Small intestine (tissue), 7 donors: ENCODE results near the gene BMP8B. TPM values are rescaled to one million over a fixed set of nuclear protein-coding genes. Genes with fewer than 3 reads are reported as not detected.
"Not testable (repeated sequence)": the region's sequence is repeated elsewhere in the genome, so short reads cannot be mapped to it uniquely, and the experiment has no call there.

ENCODE experiments used
- DNase-seq, 2 donors: peaks; one replicate each; pipeline versions ENCODE4 v3.0.0 to v3.0.0-alpha.2; 2013
- FAIRE-seq: peaks from 2 replicates; lab custom pipeline; 2012; peaks lifted over from hg19 to GRCh38; lab: Jason Lieb, UNC
- H3K27ac ChIP-seq, 3 donors: one replicate each; pipeline ENCODE4 v1.5.1; 2013; ENCODE audit warnings: low read length in 2 of 3, mild to moderate bottlenecking in 2 of 3, control low read depth in 1 of 3, inconsistent platforms in 1 of 3, low read depth in 1 of 3, moderate library complexity in 1 of 3
- H3K27me3 ChIP-seq, 3 donors: one replicate each; pipeline ENCODE4 v1.6.1; 2013; ENCODE audit warnings: low read length in 3 of 3, inconsistent platforms in 1 of 3; ENCODE audit not compliant: control insufficient read depth in 3 of 3, insufficient read depth in 3 of 3
- H3K36me3 ChIP-seq, 3 donors: one replicate each; pipeline ENCODE4 v1.6.1; 2013; ENCODE audit warnings: low read length in 3 of 3, inconsistent platforms in 1 of 3, low read depth in 1 of 3, mild to moderate bottlenecking in 1 of 3, moderate library complexity in 1 of 3; ENCODE audit not compliant: control insufficient read depth in 3 of 3, insufficient read depth in 2 of 3
- H3K4me1 ChIP-seq, 3 donors: one replicate each; pipeline ENCODE4 v1.6.1; 2013; ENCODE audit warnings: low read length in 2 of 3, inconsistent platforms in 1 of 3, low read depth in 1 of 3, mild to moderate bottlenecking in 1 of 3, moderate library complexity in 1 of 3; ENCODE audit not compliant: control insufficient read depth in 3 of 3, insufficient read depth in 2 of 3
- H3K4me3 ChIP-seq, 3 donors: one replicate each; pipeline ENCODE4 v1.5.1; 2013; ENCODE audit warnings: low read length in 3 of 3, control low read depth in 1 of 3, inconsistent platforms in 1 of 3, low read depth in 1 of 3, mild to moderate bottlenecking in 1 of 3, moderate library complexity in 1 of 3
- H3K9me3 ChIP-seq, 2 donors: one replicate each; pipeline ENCODE4 v1.6.1; 2013; ENCODE audit warnings: low read depth in 1 of 2, low read length in 1 of 2; ENCODE audit not compliant: control insufficient read depth in 2 of 2, insufficient read depth in 1 of 2
- WGBS, 3 donors: extraction: QIAGEN DNeasy Blood & Tissue Kit; methylation state at CpG; one replicate each; pipeline ENCODE4 v1.1.7; 2013; 5-methylcytosine and 5-hydroxymethylcytosine counted together
- polyA plus RNA-seq, 4 donors: library from polyadenylated mRNA; stranded (reverse) in 3 of 4; unstranded in 1 of 4; fragments of 200-250 nt in 3 of 4; fragments of 120-200 nt in 1 of 4; gene quantifications; one replicate each; pipeline versions ENCODE4 v1.2.1 to v1.2.3, GENCODE V29; 2013
- donor health status: healthy with polysubstance abuse.
- donor health status: control.
- donor health status: control.
- donor health status: Bipolar disorder and iron deficiency.
- donor health status: healthy.

BMP8B gene
- polyA plus RNA-seq, 4 donors = 1.0 to 13.8 (median 7.6) TPM

DNA sequence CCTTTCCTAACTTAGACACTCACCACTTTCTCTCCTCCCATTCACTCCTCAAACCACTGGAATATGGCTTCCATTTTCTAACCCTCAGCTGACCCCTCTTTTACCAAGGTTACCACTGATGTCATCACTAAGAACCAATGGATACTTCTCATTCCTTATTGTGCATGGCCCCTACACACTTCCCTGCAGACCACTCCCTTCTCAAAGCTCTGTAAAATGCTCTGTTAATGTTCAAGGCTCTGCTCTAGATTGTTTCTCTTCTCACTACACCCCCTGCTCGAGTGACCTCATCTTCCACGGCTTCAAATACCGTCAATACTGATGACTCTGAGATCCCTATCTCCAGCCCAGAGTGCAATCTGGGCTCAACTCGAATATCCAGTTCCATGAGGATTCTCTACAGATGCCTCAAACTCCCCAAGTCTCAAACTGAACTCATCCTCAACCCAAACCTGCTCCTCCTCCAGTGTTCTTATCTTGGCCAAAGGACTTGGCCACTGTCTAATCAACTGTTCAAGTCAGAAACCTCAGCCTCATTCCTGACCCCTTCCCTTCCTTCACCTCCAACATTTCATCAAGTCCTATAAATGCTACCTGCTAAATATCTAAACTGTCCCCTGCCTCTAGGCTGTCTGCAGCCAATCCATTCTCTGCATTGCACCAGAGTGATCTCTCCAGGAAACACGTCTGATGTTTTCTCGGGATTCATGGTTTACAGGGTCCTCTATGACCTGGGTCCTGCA lies 41.3 kb upstream of the BMP8B start:
- Histone ChIP-seq H3K36me3 (no peaks in the 10 kb centered on the region), H3K9me3 (no peaks in the 10 kb centered on the region), H3K4me1 (peaks cover 2 to 26% (median 2%) of the 10 kb centered on the region in 3 donors), H3K27ac (no peak overlapping the region), H3K27me3 (peaks cover 0 to 4% (median 0%) of the 10 kb centered on the region in 3 donors), H3K4me3 (no peak overlapping the region)
- DNase-seq = no peak
- no peak for FAIRE-seq
- 48 to 57% (median 52%) methylated on average over 6 of the region's 6 CpGs for WGBS, 3 donors

DNA sequence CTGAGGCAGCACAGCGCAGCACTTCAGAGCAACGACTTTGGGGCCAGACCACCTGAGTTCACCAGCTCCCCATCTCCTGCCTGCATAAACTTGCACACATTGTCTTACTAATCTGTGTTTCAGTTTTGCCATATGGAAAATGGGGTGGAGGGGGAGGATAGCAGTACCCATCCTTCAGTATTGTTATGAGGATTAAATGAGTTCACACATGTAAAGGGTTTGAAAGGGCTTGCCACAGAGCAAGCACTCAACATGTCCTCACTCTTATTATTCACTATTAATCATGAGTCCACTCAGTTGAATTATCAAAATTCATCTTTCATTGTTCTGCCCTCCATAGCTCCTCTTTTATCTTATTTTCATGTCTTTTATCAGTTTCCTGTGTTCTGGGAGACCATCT lies 40.1 kb upstream of the BMP8B start:
- WGBS, 3 donors = 82 to 92% (median 86%) methylated on average over 2 of the region's 2 CpGs
- Histone ChIP-seq H3K36me3 (no peaks in the 10 kb centered on the region), H3K9me3 (peaks cover 0 to 3% of the 10 kb centered on the region in 2 donors), H3K4me3 (no peak overlapping the region), H3K4me1 (peaks cover 2 to 30% (median 2%) of the 10 kb centered on the region in 3 donors), H3K27ac (no peak overlapping the region), H3K27me3 (peaks cover 0 to 4% (median 0%) of the 10 kb centered on the region in 3 donors)
- DNase-seq (no peak), FAIRE-seq (no peak)

GRCh38 chr1:39828255-39828654 lies 39.6 kb upstream of the BMP8B start:
- not testable (repeated sequence) for FAIRE-seq, H3K9me3 ChIP-seq, DNase-seq, H3K27ac ChIP-seq, H3K36me3 ChIP-seq, H3K27me3 ChIP-seq, H3K4me3 ChIP-seq
- H3K4me1 ChIP-seq = peaks cover 2 to 30% (median 2%) of the 10 kb centered on the region in 3 donors
- 83 to 91% (median 89%) methylated on average over 6 of the region's 6 CpGs for WGBS, 3 donors

- Histone ChIP-seq H3K36me3 (no peaks in the 10 kb centered on the region), H3K4me1 (peaks cover 2 to 30% (median 2%) of the 10 kb centered on the region in 3 donors), H3K27me3 (peaks cover 0 to 4% (median 0%) of the 10 kb centered on the region in 3 donors), H3K4me3 (no peak overlapping the region), H3K9me3 (peaks cover 0 to 3% of the 10 kb centered on the region in 2 donors), H3K27ac (peak overlapping the region in 2 of 3 donors; percentile 29 to 36)
- WGBS, 3 donors = 22 to 57% (median 45%) methylated on average over 7 of the region's 7 CpGs
- no peak for FAIRE-seq
- DNase-seq = peak; percentile 37 to 43
These were observed 38.5 kb upstream of the BMP8B start for GRCh38 chr1:39827201-39827600.

DNA sequence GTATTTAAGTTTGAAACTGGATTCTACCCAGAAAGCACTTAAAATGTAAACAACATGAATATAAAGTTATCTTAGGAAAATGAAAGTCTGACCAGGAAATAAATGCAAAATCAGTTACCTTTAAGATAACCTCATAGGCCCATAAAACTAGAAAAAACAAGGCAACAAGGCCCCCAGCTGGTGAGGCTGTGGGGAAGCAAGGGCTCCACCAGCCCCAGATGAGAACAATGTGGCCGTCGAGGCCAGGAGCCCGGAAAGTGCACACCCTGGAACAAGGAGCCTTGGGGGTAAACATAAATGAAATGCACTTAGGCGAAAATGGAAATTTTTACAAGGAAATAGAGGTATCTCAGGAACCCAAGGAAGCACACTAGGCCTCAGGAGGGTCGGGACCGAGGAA lies 37.9 kb upstream of the BMP8B start:
- H3K27ac ChIP-seq = peak overlapping the region in 2 of 3 donors; percentile 29 to 36
- DNase-seq (peak; percentile 41 to 42), FAIRE-seq (no peak)
- H3K4me3 ChIP-seq = no peak overlapping the region
- peaks cover 2 to 30% (median 2%) of the 10 kb centered on the region in 3 donors for H3K4me1 ChIP-seq
- H3K36me3 ChIP-seq = no peaks in the 10 kb centered on the region
- peaks cover 0 to 3% of the 10 kb centered on the region in 2 donors for H3K9me3 ChIP-seq
- WGBS, 3 donors = 22 to 49% (median 39%) methylated on average over 6 of the region's 6 CpGs
- H3K27me3 ChIP-seq = peaks cover 0 to 4% (median 0%) of the 10 kb centered on the region in 3 donors

DNA sequence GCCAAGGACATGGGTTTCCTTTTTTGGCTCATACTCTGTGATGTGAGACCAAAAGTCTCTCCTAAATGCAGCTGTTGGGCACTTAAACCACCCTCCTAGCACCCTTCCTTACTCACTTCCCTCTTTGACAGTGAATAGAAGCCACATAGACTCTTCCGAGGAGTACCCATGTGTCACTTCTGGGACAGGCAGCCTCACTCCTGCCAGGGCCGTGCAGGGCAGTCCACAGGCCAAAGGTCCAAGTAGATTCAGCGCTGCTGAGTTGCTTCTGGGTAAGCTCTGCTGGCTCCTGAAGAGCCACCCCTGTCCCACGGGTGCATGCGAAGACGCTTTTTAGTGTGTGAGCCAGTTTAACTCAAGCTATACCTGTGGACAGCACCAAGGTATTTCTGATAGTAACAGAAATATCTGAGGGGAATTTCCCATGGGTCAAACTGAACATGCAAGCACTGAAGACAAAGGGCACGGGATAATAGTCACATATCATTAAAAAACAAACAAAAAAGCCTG lies 36.8 kb upstream of the BMP8B start:
- FAIRE-seq = no peak
- Histone ChIP-seq H3K4me3 (no peak overlapping the region), H3K4me1 (peaks cover 2 to 30% (median 2%) of the 10 kb centered on the region in 3 donors), H3K27ac (peak overlapping the region; percentile 23 to 63 (median 56)), H3K9me3 (peaks cover 0 to 3% of the 10 kb centered on the region in 2 donors), H3K36me3 (no peaks in the 10 kb centered on the region), H3K27me3 (peaks cover 0 to 4% (median 0%) of the 10 kb centered on the region in 3 donors)
- 8 to 58% (median 22%) methylated on average over 7 of the region's 7 CpGs for WGBS, 3 donors
- DNase-seq = peak; percentile 76 to 92

- peaks cover 2 to 30% (median 6%) of the 10 kb centered on the region in 3 donors for H3K4me1 ChIP-seq
- peak; percentile 94 for FAIRE-seq
- DNase-seq, H3K27me3 ChIP-seq, H3K27ac ChIP-seq, H3K4me3 ChIP-seq, H3K36me3 ChIP-seq, H3K9me3 ChIP-seq: not testable (repeated sequence)
- 97 to 98% (median 97%) methylated on average over 3 of the region's 3 CpGs for WGBS, 3 donors
These were observed 34.8 kb upstream of the BMP8B start for GRCh38 chr1:39823450-39823849.

- H3K4me1 ChIP-seq = peaks cover 2 to 29% (median 7%) of the 10 kb centered on the region in 3 donors
- no peak for DNase-seq
- H3K27ac ChIP-seq = no peak overlapping the region
- 70 to 77% (median 72%) methylated on average over 5 of the region's 5 CpGs for WGBS, 3 donors
- H3K36me3 ChIP-seq = no peaks in the 10 kb centered on the region
- H3K27me3 ChIP-seq = no peaks in the 10 kb centered on the region
- no peak for FAIRE-seq
- no peak overlapping the region for H3K4me3 ChIP-seq
- H3K9me3 ChIP-seq = peaks cover 0 to 3% of the 10 kb centered on the region in 2 donors
These were observed 33.5 kb upstream of the BMP8B start for GRCh38 chr1:39822146-39822545.
